Psoas muscle (tissue), 8 donors: ENCODE data around the gene SPEG. TPM values are rescaled to one million over a fixed set of nuclear protein-coding genes. Genes with fewer than 3 reads are reported as not detected.

Experiments
- ATAC-seq, 4 donors: fragments of 200-7000 bp; cut with Tn5 transposase; one replicate each; pipeline ENCODE4 v1.9.1; 2020; ENCODE audit warnings: moderate library complexity in 3 of 4, mild to moderate bottlenecking in 2 of 4
- DNase-seq, 2 donors: peaks; one replicate each; pipeline ENCODE4 v3.0.0-alpha.2; 2020
- H3K27ac ChIP-seq: fragments of 200-600 bp; one replicate; pipeline ENCODE4 v1.8.0; 2022
- H3K27me3 ChIP-seq, 3 donors: fragments of 200-600 bp in 1 of 3; one replicate each; pipeline versions ENCODE4 v1.6.1 to v1.8.0; 2013 to 2022; ENCODE audit warnings: low read length in 2 of 3, mild to moderate bottlenecking in 2 of 3, moderate library complexity in 1 of 3; ENCODE audit not compliant: insufficient read depth in 3 of 3
- H3K36me3 ChIP-seq, 2 donors: fragments of 200-600 bp in 1 of 2; one replicate each; pipeline versions ENCODE4 v1.6.1 to v1.8.0; 2013 to 2022; ENCODE audit warnings: low read depth in 1 of 2, mild to moderate bottlenecking in 1 of 2, moderate library complexity in 1 of 2; ENCODE audit not compliant: insufficient read depth in 1 of 2
- H3K4me1 ChIP-seq: fragments of 200-600 bp; one replicate; pipeline ENCODE4 v1.8.0; 2022
- H3K4me3 ChIP-seq: fragments of 200-600 bp; one replicate; pipeline ENCODE4 v1.8.0; 2022; ENCODE audit warnings: mild to moderate bottlenecking
- H3K9me3 ChIP-seq: fragments of 200-600 bp; one replicate; pipeline ENCODE4 v1.8.0; 2022
- CTCF ChIP-seq: fragments of 200-600 bp; IDR thresholded peaks from one replicate; pipeline ENCODE4 v1.8.0; 2022; ENCODE audit warnings: antibody characterized with exemption
- WGBS, 3 donors: extraction: QIAGEN DNeasy Blood & Tissue Kit; methylation state at CpG; one replicate each; pipeline versions ENCODE4 v1.1.6 to v1.1.7; 2013; 5-methylcytosine and 5-hydroxymethylcytosine counted together
- intact Hi-C, 2 donors: fragments of 100-400 bp; cut with DNase I; formaldehyde crosslinking; loops; one replicate each; pipeline versions ENCODE4 v1.11.0 to v1.14.2; 2022
- polyA plus RNA-seq, 3 donors: library from polyadenylated mRNA; stranded (reverse); fragments of 200-250 nt; gene quantifications; one replicate each; pipeline ENCODE4 v1.2.3, GENCODE V29; 2013
- total RNA-seq, 4 donors: library from RNA; stranded (reverse); fragmentation: NEBNext Ultra II Directional in 2 of 4; extraction: Animal tissue kit (Norgen Biotek cat#: 25700) in 2 of 4; gene quantifications; one replicate each; pipeline versions ENCODE4 v1.2.1 to v1.2.4, GENCODE V29; 2021 to 2023
- donor health status: healthy with polysubstance abuse.
- donor health status: DM: no; HTN: no; CAD: no; lungs with moderate emphysema.
- donor health status: Bipolar disorder and iron deficiency.
- donor health status: healthy.
- donor health status: DM: yes; HTN: yes; CAD: no.
- donor health status: DM: no; HTN: no; CAD: no.
- donor health status: DM: no; HTN: no; CAD: no.
- donor health status: DM: yes; HTN: yes; CAD: no.

Gene SPEG
- total and polyA plus RNA-seq, 7 donors: 34.8 to 419 (median 239) TPM

GRCh38 chr2:219513787-219514186, 79.1 kb downstream of the SPEG start:
- Histone ChIP-seq H3K36me3 (no peaks in the 10 kb centered on the region), H3K27me3 (peaks cover 0 to 50% (median 23%) of the 10 kb centered on the region in 3 donors), H3K9me3 (no peaks in the 10 kb centered on the region), H3K4me1 (peaks cover 7% of the 10 kb centered on the region), H3K4me3 (no peak overlapping the region), H3K27ac (no peak overlapping the region)
- DNase-seq (no peak), ATAC-seq (no peak)
- no peak for TF ChIP-seq CTCF
- 26 to 37% (median 26%) methylated on average over 4 of the region's 4 CpGs for WGBS, 3 donors
- intact Hi-C loops: no loop called here

GRCh38 chr2:219514196-219514761, 79.6 kb downstream of the SPEG start, which contains the start of gene ASIC4:
ASIC4 (plus strand) TSS chr2:219514482; CDS start chr2:219514725, 243 bp downstream.
- Histone ChIP-seq H3K4me3 (peak within 1 kb of the TSS; percentile 3), H3K4me1 (peaks cover 7% of the 10 kb centered on the region), H3K27ac (no peak within 1 kb of the TSS), H3K27me3 (peaks cover 0 to 50% (median 21%) of the 10 kb centered on the region in 3 donors), H3K9me3 (no peaks in the 10 kb centered on the region), H3K36me3 (no peaks in the 10 kb centered on the region)
- intact Hi-C loops: no loop called here
- no peak for TF ChIP-seq CTCF
- DNase-seq: no peak
- WGBS, 3 donors: 6 to 10% (median 8%) methylated on average over 28 to 31 of the region's 31 CpGs
- ATAC-seq: peak; percentile 23 to 45 (median 34)

GRCh38 chr2:219514836-219515235, 80.2 kb downstream of the SPEG start:
- DNase-seq (no peak), ATAC-seq (no peak)
- Histone ChIP-seq H3K27ac (no peak overlapping the region), H3K9me3 (no peaks in the 10 kb centered on the region), H3K36me3 (no peaks in the 10 kb centered on the region), H3K27me3 (peaks cover 0 to 46% (median 21%) of the 10 kb centered on the region in 3 donors), H3K4me1 (peaks cover 7% of the 10 kb centered on the region), H3K4me3 (no peak overlapping the region)
- TF ChIP-seq CTCF: no peak
- intact Hi-C loops: no loop called here
- 83 to 88% (median 84%) methylated on average over 19 to 21 of the region's 21 CpGs for WGBS, 3 donors

- WGBS, 3 donors: 78 to 87% (median 79%) methylated on average over 17 of the region's 17 CpGs
- Histone ChIP-seq H3K9me3 (no peaks in the 10 kb centered on the region), H3K4me1 (peaks cover 7% of the 10 kb centered on the region), H3K27ac (no peak overlapping the region), H3K36me3 (no peaks in the 10 kb centered on the region), H3K27me3 (peaks cover 0 to 38% (median 17%) of the 10 kb centered on the region in 3 donors), H3K4me3 (no peak overlapping the region)
- no peak for DNase-seq
- intact Hi-C loops: no loop called here
- no peak for TF ChIP-seq CTCF
- no peak for ATAC-seq
Observed at GRCh38 chr2:219515874-219516629, 81.4 kb downstream of the SPEG start.
